GM18526 (cell line): ENCODE data around the gene CIB4.

Source experiments
- POLR2A ChIP-seq: IDR thresholded peaks from 3 replicates; pipeline ENCODE4 v1.6.1; 2011; ENCODE audit not compliant: insufficient read length; ENCODE audit errors: extremely low read depth

CIB4 gene

DNA sequence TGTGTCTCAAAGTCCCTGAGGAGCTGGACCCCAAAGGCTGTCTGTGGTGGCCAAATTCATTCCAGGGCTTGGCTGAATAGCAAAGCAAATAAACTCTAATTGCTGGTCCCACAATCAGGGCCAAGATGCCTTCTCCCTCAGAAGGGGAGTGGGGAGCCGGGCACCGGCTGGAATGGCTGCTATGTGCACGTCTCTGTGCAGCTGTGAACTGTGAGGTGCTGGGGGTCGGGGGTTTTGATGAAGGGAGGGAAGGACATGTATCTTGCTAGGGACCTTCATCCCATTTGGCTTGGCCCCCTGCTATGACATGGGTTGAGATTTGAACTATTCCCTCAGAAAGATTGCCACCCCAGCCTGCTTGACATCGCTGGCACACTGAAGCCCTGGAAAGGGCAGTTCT, 60.4 kb downstream of the CIB4 start:
- TF ChIP-seq POLR2A: no peak

DNA sequence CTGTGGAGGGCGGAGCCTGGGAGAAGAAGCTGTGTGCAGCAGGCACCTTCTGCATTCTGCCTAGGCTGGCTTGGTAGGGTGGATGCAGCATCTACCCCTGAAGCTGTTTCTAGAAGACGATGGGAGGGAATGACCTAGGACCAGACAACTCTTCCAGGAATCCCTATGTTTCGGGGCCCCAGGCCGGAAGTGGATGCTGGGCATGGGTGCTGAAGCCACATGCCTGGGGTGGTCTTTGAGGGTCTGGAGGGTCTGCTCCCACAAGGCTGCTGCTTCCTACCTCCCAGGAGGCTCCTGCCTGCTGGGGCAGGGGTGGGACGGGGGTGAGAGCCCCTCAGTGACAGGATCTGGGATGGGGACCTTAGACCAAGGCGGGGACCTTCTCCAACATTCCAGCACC, 61.0 kb downstream of the CIB4 start:
- TF ChIP-seq POLR2A: no peak

DNA sequence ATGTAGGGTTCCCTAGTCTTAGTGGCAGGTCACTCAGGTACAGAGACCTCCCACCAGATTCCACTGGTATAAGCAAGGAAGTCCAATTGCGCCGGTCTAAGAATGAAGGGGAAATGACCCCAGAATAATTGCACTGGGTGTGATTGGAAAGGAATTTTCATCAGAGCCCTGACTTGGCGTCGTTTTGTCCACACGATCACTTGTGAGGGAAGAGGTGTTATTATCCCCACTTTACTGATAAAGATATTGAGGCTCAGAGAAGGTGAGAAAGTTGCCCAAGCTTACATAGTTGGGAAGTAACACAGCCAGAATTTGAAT, 61.5 kb downstream of the CIB4 start:
- TF ChIP-seq POLR2A: no peak

DNA sequence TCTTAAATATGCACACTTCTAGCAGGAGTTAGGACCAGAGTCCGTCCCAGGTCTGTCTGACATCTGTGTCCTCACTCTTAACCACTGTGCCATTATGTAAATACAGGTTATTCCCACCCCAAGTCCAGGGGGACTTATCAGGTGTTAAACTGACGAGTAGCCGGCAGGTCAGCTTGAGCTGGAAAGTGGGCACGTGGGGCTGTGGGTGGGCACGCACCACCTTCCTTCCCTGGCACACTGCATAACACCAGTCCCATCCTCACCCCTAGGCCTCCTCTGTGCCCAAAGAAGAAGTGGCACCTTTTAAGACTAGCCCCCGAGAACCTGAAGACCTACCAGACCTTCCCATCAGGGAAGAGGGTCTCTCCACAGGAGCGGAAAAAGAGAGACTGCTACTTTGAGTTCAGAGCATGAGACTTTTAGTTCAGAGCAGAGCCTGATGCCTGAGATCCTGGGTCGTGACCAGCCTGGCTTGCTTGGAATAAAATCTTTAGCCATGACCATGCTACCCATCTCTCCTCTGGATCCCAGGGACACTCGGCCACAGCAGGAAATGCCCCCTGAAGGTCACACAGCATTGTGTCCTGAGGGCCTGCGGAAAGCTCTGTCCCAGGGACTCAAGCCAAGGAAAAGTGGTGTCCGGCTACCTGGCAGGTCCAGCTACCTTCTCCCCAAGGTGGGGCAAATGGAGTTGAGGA, 62.0 kb downstream of the CIB4 start:
- no peak for TF ChIP-seq POLR2A

DNA sequence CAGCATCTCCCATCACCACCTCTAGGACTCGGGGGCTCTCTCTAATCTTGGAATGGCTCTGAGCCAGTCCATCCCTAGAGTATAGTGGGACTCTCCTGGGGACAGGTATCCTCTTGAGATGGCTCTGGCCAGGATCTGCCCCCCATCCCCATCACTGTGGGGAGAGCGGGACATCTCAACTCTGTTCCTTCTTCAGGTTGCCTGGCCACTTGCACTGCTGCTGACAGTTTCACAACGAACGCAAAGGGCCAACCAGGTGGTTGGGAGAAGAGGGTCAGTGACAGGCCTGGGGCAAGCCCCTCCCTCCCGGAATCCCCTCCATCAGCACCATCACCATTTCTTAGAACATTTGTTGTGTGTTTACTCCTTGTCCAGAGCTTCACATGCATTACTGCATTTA, 62.6 kb downstream of the CIB4 start:
- no peak for TF ChIP-seq POLR2A

DNA sequence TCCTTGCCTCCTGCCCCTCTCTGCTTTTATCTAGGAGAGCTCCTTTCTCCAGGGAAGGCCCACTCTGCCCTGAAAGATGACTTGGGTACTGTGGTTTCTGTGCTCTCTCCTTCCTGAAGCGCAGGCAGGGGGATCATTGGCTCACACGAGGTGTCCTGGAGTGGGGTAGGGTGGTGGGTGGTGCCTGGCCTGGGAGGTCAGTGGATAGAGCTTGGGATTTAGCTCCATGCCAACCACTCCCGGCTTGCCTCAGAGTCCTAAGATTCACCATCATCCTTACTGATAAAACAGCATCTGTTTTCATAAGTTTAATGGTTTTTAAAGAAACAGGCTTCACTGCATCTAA, 63.1 kb downstream of the CIB4 start:
- no peak for TF ChIP-seq POLR2A

DNA sequence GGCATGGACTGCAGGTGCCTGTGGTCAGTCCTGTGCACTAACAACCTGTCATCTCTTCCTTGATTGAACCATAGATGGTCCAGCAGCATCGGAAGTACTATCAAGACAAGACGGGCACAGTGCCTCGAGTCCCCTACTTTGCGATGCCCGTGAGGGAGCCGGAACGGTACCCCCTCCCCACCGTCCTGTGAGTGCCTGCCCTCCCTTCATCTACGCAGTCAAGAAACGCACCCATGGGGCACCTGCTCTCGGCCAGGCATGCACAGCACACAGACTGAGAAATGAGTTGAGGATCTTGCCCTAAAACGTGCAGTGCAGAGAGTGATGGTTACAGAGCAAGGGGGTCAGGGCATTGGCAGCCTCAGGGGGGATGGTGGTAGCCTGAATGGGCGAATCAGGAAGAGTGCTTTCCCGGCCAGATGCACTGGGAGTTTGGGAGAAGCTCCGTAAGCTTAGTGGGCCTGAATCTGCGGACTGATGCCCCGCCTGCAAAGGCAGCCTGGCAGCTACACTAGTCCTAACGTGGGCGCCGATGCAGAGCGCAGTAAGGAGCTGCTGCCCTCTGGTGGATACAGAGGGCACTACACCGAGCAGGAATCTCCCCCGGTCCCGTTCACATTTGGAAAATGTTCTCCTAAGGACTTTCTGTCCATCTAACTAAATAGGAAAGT, 63.6 kb downstream of the CIB4 start:
- TF ChIP-seq POLR2A: no peak

DNA sequence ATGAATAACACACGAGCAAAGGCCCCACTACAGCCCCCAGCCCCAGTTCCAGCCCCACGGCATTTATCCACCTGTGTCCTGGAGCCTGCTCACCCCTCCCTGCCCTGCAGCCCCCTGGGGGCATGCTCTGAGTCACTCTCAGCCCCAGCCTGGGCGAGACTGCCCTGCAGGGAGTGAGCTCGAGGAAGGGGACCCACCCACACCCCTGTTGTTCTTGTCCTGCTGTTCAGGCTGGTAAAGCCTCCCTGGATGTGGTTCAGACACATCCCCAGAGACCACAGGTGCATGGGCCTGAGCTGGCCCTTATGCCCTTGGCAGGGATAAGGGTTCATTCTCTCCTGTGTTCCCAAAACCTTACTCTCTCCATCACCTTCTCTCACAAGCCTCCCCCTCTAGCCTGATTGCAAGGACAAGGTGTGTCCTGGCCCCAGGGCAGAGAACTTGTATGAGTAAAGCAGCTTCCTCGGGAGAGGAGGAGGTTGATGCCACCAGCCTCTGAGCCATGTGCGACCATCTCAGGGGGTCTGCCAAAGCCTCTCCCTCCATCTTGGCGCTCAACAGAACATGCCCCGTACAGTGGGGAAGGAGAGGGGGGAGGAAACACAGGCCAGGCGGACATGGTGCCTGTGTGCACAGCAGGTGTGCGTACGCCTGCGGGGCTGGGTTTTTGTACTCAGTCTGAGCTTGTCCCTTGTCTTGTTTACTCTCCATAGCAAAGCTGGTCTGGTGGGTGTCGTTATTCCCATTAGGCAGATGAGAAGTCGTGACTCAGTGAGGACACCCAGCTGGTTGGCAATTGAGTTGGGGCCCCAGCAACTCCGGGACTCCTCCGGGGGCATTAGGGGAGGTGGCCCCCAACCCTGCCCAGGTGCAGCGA, 64.4 kb downstream of the CIB4 start:
- TF ChIP-seq POLR2A: no peak

DNA sequence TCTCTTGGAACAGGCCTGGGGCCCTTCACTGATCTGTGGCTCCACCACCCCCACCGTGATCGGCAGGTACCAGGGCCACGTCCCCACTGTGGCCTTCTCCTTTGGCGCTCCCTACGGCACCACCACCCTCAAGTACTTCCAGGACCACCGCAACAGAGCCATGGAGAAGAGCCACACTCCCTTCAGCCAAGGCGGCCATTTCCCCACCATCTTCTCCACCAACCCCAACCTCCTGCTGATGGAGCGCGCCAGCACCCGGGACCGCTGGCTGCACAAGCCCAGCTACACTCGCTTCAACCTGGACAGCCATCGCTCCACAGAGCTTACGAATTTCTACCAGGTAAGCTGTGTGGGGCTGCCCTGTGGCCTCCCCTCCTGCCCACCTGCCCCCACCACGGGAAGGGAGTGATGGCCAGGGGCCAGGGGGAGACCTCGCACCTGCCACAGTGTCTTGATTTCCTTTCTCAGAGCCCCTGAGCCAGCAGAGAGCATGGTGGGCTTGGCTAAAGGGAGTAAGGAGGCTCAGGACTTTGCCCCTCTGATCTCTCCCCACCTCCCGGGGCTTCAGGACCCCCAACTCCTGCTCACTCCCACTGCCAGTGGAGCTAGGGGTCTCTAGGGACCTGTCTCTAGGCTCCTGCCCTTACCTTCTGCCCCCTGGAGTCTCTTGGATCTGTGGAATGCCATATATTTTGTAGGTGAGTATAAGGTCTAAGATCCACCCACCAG, 65.2 kb downstream of the CIB4 start:
- TF ChIP-seq POLR2A: no peak

DNA sequence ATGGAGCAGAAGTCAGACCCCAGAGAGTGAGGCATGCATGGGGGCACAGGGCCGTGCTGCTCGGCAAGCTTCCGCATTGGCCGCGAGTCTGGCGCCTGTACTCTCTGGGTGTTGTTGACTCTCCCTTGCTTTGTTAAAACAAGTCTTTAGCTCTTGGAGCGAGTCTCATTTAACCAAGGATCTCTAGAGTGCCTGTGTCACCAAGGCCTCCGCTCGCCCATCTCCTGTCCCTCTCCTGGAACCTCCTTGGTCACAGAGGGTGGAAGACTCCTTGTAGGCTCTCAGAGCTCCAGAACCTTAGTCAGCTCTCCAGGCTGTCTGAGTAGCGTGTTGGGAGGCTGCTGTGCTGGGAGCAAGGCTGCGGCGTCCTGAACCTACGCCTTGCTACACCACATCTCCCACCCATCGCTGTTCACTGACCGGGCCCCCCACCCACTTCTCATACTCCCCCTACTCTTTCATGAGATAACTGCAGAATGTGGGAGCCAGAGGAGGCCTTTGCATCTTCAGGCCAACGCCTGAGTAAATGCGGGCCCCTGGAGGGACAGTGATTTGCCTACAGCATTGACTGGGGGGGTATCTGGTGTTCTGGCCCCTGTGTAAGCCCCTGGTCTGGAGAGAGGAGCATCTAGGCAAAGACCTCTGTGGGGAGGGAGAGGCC, 66.1 kb downstream of the CIB4 start:
- no peak for TF ChIP-seq POLR2A

DNA sequence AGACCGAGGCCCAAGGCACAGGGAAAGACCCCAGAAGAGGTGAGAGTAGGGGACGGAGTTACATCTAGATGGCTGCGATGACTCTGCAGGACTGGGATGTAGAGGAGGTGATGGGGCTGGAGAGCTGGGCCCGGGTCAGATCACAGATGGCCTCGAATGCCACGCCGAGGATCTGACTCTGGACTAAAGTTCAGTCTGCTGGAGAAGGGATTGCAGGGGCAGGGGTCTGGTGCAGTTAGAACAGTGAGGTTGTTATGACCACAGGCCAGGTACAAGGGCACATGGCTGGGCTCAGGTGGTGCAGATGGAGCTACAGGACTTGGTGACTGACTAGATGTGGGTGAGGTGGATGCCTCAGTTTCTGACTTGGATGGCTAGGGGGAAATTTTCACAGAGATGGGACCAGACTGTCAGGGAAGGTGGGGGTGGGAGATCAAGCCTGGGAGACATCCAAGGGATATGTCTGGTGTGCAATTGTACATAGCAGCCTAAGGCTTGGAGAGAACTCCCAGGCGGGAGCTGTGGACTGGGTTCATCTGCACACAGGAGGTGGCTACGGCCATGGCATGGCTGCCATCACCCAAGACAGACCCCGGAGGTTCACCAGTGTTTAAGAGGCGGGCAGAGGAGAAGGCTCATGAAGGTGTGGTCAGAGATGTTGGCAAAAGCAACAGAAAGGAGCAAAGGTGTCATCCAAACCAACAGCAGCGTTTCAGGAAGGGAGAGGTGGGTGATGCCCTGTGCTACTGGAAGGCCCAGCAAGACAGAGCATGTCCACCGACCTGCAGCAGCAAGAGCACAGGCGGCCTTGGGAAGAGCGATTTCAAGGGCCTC, 66.9 kb downstream of the CIB4 start:
- no peak for TF ChIP-seq POLR2A

DNA sequence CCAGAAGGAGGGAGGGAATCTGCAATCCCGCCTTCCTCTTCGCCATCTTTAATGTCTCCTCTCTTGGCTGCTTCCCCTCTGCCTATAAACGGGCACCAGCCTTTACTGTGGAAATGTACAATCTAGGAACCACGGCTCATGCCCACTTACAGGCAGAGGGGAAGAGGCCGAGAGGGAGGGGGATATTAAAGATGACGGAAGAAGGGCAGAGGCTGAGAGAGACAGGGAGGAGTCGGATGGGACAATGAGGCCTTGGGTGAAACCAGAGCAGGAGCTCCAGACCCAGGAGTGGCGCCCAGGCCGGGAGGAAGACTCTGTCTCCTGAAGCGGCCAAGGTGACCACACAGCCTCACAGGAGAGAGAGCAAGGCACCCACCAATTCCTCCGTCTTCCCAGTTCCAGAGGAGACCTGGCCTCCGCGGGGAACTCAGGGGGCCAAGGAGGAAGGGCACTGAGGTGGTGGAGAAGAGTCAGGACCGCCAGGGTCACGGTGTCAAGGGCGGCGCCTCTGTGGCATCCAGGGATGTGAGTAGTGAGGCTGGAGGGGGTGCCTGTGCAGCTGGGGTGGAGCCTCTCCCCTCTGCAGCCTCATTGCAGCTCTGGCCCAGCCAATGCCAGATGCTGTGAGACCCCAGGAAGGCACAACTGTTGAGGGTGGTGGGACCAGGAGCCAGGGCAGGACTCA, 67.8 kb downstream of the CIB4 start:
- TF ChIP-seq POLR2A: no peak

DNA sequence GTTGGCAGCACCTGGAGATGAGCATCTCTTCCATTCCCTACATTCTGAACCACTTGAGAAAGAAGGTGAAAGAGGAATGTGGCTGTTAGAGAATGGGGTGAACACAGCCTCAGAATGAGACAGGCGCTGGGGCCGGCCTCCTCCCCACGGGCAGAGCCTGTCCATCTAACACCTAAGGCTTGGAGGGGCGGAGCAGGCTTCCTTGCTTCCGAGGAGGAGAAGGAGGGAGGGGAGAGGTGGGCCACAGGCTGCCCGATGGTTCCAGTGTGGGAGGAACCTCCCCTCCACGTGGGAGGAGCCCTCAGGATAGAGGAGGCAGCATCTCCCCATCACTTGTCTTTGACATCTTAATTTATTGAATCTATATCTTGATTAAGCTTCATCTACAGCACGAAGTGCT, 68.6 kb downstream of the CIB4 start:
- TF ChIP-seq POLR2A: no peak

DNA sequence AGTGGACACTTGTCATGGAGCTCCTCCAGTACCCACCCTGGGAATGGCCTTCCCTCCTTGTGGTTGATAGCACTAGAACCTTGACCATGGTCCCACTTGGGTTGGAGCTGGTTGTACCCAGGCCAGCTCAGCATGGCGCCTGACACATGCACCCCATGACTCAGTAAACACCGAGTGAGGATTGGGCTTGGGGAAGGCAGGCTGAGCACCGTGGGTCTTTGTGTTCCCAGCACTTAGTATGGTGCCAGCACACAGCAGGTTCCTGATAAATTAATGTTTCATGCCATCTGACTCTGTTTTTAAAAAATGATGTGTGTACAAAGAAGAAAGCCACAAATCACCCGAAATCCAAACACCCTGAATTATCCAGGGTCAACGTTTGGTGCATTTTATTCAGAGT, 69.8 kb downstream of the CIB4 start:
- no peak for TF ChIP-seq POLR2A

DNA sequence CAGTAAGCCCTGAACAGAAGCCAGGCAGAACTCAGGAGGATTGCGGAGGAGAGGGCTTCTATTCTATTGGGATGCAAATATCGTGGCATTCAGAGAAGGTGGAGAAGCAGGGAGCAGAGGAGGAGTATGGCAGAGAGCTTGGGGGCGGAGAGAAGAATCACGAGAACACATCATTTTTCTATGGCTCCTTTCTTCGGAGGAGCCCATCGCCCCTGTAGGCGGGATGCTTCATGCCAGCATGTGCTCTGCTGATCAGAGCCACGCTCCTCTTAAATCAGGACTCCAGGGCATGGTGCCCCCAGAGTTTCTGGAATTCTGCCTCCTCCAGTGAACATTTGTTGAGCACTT, 71.1 kb downstream of the CIB4 start:
- no peak for TF ChIP-seq POLR2A
